SK-N-MC (cell line): ENCODE data around the gene RPH3AL.

Experiments used
- DNase-seq: peaks from one replicate; pipeline ENCODE4 v3.0.0-alpha.2; 2011; ENCODE audit warnings: low read depth, low spot score
- H3K27ac ChIP-seq: fragments of 200-600 bp; sonication (generic); 2 replicates; pipeline ENCODE4 v1.5.1; 2016; ENCODE audit warnings: mixed run types
- H3K36me3 ChIP-seq: fragments of 200-600 bp; sonication (generic); 2 replicates; pipeline ENCODE4 v1.6.1; 2017; ENCODE audit warnings: antibody characterized with exemption, low read length, mixed read lengths; ENCODE audit not compliant: insufficient read depth
- H3K4me3 ChIP-seq: fragments of 200-600 bp; sonication (generic); 2 replicates; pipeline ENCODE4 v1.5.1; 2016
- H3K9ac ChIP-seq: fragments of 200-600 bp; sonication (generic); 2 replicates; pipeline ENCODE4 v1.8.0; 2017; ENCODE audit warnings: mixed run types, mixed read lengths; ENCODE audit not compliant: insufficient read length
- H3K9me3 ChIP-seq: fragments of 200-600 bp; sonication (generic); 2 replicates; pipeline ENCODE4 v1.6.1; 2017; ENCODE audit warnings: low read depth, mild to moderate bottlenecking, antibody characterized with exemption, low read length, moderate library complexity, mixed read lengths
- EZH2 ChIP-seq: fragments of 200-600 bp; sonication (generic); IDR thresholded peaks from one replicate; pipeline ENCODE4 v1.6.1; 2017; ENCODE audit warnings: antibody characterized with exemption
- FOXP2 ChIP-seq: optimal IDR thresholded peaks from 2 replicates; pipeline ENCODE3; 2011; ENCODE audit warnings: mild to moderate bottlenecking, moderate library complexity; ENCODE audit not compliant: insufficient read depth; ENCODE audit errors: extremely low read length, control extremely low read depth
- POLR2AphosphoS5 ChIP-seq: IDR thresholded peaks from 2 replicates; pipeline ENCODE4 v1.6.1; 2012; ENCODE audit warnings: mild to moderate bottlenecking, low read depth, low read length, borderline replicate concordance

The RPH3AL gene

DNA sequence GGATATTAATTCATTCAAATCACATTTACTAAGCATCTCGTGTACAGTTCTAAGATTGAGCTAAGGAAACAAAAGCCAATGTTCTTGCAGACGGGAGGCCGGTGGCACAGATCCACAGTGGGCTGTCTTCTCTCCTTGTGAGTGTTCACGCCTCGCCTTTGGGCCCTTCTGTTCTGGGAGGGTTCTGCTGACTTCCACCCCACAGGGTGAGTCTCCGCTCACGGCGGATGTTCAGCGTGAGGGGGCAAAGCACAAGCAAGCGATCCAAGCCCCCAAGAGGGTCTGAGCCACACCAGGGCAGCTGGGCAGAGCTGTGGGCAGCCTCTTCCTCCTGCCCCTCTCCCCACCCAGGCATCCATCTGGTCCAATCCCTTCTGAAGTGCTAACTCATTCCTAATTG, 86.9 kb downstream of the RPH3AL start:
- H3K36me3 ChIP-seq: peaks cover 8% of the 10 kb centered on the region; the same call in 1 of the 2 replicates

DNA sequence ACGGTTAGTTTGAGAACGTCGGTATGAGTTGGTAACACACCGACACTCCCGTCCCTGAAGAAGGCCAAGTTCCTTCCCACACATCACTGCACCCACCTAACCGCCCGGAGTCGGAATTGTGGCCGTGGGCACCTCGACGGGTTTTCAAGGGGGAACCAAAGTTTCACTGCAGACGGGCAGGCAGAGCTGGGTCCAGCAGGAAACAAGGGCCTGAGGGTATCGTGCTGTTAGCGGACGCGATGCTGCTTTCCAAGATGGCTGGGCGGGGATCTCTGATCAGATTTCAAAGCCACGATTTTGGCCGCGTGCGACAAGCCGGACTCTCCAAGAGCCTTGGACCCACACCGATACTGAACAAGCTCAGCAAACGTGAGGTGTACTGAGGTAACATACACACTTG, 88.8 kb downstream of the RPH3AL start:
- DNase-seq: no peak
- H3K4me3 ChIP-seq: no peak overlapping the region
- H3K27ac ChIP-seq: no peak overlapping the region

More for the DNA sequence above, 86.9 kb downstream of the RPH3AL start:
- H3K27ac ChIP-seq: no peak overlapping the region
- no peak for DNase-seq
- H3K9ac ChIP-seq: no peak overlapping the region
- H3K9me3 ChIP-seq: no peaks in the 10 kb centered on the region
- no peak overlapping the region for H3K4me3 ChIP-seq
- TF ChIP-seq POLR2AphosphoS5: no peak
- TF ChIP-seq FOXP2: no peak
- no peak for TF ChIP-seq EZH2

DNA sequence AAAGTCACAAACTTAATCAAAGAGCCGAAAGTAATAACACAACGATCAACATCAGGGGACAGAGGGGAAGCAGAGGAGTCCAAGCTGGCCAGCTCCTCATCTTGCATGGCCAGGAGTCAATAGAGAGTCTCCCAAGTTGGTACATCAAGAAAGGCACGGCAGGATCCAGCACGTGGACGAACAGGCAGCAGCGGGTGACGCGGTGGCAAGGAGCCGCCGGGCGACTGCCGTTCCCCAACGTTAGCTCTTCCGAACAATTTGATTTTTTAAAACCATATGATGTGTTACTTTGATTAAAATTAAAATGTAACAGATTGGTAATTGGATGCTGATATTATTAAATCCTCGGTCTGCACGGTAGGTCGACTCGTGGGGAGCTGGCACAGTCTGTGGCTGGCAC, 89.3 kb downstream of the RPH3AL start:
- Histone ChIP-seq H3K9me3 (no peaks in the 10 kb centered on the region), H3K4me3 (no peak overlapping the region), H3K9ac (no peak overlapping the region), H3K27ac (no peak overlapping the region), H3K36me3 (peaks cover 8% of the 10 kb centered on the region; the same call in 1 of the 2 replicates)
- no peak for DNase-seq
- TF ChIP-seq FOXP2 (no peak), EZH2 (no peak), POLR2AphosphoS5 (no peak)

More for the DNA sequence above, 88.8 kb downstream of the RPH3AL start:
- Histone ChIP-seq H3K9me3 (no peaks in the 10 kb centered on the region), H3K36me3 (peaks cover 8% of the 10 kb centered on the region; the same call in 1 of the 2 replicates), H3K9ac (no peak overlapping the region)
- no peak for TF ChIP-seq POLR2AphosphoS5
- no peak for TF ChIP-seq FOXP2
- no peak for TF ChIP-seq EZH2

DNA sequence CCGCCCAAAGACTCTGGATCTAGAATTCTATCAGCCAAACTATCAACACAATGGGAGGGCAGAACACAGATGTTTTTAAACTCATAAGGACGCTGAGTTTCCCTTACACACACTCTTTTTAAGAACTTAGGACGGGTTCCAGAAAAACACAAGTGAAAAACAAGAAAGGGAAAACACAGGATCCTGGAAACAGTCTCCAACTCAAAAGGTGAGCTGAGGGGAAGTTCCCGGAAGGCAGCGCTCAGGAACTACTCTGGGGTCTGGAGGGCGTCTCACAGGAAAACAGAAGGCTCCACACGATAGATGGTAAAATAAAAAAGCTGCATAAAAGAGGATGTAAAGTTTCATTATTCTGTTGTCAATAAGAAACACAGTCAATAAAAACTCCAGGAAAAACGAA, 91.0 kb downstream of the RPH3AL start:
- no peak overlapping the region for H3K4me3 ChIP-seq
- H3K9ac ChIP-seq: no peak overlapping the region
- no peaks in the 10 kb centered on the region for H3K9me3 ChIP-seq
- peaks cover 8% of the 10 kb centered on the region; the same call in 1 of the 2 replicates for H3K36me3 ChIP-seq
- no peak for TF ChIP-seq FOXP2
- TF ChIP-seq POLR2AphosphoS5: no peak
- no peak for TF ChIP-seq EZH2
- DNase-seq: no peak
- H3K27ac ChIP-seq: no peak overlapping the region

DNA sequence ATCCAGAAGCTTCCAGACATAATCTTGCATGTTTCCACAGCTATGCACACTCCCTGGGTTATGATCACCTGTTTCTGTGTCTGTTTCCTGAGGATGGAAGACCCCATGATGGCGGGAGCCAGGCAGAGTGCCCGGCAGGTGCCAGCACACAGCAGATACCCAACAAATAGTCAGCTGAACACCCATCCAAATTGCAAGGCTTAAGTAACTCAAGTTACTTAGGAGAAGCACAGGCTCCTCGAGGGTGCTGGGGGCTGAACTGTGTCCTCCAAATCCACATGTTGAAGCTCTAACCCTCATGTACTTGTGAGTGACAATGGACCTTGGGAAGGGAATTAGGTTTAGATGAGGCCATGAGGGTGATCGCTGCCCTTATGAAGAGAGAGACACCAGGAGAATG, 91.7 kb downstream of the RPH3AL start:
- Histone ChIP-seq H3K4me3 (no peak overlapping the region), H3K36me3 (peaks cover 8% of the 10 kb centered on the region; the same call in 1 of the 2 replicates), H3K9ac (no peak overlapping the region), H3K9me3 (no peaks in the 10 kb centered on the region), H3K27ac (no peak overlapping the region)
- no peak for DNase-seq
- TF ChIP-seq EZH2 (no peak), FOXP2 (no peak), POLR2AphosphoS5 (no peak)

DNA sequence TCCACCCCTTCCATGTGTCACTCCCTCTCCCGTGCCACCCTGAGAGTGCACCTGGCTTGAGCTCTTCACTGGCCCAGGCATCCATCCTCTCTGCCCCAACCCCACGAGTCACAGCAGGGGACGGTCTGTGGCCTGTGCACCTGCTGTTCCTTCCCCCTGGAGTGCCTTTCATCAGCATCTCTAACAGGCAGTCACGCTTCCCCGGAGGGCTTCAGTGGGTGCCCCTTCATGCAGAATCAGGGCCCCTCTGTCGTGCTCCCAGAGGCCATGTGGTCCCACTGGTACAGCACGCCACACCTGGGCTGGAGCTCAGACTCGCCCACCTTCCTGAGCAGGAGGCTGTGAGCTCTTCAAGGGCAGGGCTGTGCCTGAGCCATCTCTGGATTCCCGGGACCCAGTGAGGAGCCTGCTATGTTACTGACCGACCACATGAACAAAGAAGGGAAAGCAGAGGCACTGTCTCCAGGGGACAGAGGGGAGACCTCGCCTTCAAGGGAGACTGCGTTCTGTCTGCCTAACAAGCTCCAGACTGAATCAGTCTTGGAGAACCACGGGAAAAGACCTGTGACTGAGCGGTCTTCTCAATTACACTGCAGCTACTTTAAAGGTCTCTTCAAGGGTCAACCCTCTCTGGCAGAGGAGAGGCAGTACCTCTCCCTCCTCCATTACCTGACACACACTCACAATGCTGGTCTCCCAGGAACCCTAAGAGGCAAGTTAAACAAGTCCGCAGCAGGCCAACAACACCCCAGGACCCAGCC, 92.4 kb downstream of the RPH3AL start:
- Histone ChIP-seq H3K36me3 (peaks cover 8% of the 10 kb centered on the region; the same call in 1 of the 2 replicates), H3K4me3 (no peak overlapping the region), H3K9me3 (no peaks in the 10 kb centered on the region), H3K27ac (no peak overlapping the region), H3K9ac (no peak overlapping the region)
- TF ChIP-seq FOXP2 (no peak), EZH2 (no peak), POLR2AphosphoS5 (no peak)
- DNase-seq: no peak

DNA sequence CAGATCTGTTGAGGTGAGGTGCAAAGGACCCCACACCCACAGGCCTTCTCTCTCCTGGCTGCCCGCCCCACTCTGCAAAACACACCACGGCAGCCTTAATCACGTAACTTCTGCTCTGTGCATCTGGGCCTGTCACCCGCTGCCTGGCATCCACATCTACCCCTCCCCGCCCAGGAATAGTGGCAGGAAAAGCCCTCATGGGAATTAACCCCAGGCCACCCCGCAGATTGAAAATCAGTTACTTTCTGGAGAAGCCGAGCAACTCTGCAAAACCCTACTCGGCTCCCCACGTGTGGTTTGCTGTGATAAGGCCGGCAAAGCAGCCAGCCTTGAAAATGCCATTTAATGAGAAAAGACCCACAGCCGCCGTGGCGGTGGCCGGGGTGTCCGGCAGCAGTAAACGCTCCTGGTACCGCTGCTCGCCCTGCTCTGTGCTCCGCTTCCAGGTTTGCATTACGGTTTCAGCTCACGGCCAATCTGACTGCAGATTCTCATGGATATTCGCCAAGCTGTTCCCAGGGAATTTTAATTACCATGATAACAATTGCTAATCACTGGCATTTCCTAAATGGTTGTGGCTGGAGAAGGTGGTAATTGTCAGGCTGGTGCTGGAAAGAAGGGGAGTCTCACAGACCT, 93.1 kb downstream of the RPH3AL start:
- H3K36me3 ChIP-seq: peaks cover 8% of the 10 kb centered on the region; the same call in 1 of the 2 replicates
- no peak overlapping the region for H3K4me3 ChIP-seq
- H3K9me3 ChIP-seq: no peaks in the 10 kb centered on the region
- TF ChIP-seq FOXP2 (no peak), POLR2AphosphoS5 (no peak)
- no peak overlapping the region for H3K9ac ChIP-seq
- DNase-seq: no peak
- no peak overlapping the region for H3K27ac ChIP-seq

DNA sequence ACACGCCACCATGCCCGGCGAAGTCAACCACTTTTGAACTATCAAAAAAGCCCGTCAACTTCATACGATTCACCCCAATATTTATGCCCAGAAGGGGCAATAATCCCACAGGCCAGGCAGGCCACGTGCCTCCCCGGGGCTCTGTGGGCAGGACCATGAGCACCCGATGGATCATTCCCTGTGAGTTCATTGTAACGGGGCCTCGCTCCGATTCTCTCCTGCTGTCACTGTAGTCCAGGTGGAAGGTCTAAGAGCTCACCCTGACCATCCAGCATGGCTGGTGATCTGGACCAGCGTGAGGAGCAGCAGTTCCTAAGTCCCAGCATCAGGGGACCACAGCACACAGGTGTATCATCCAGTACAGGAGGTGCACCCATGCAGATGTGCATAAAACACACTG, 93.7 kb downstream of the RPH3AL start:
- Histone ChIP-seq H3K4me3 (no peak overlapping the region), H3K9ac (no peak overlapping the region), H3K27ac (no peak overlapping the region), H3K36me3 (peaks cover 8% of the 10 kb centered on the region; the same call in 1 of the 2 replicates), H3K9me3 (no peaks in the 10 kb centered on the region)
- no peak for DNase-seq
- TF ChIP-seq EZH2: no peak
- TF ChIP-seq FOXP2: no peak
- TF ChIP-seq POLR2AphosphoS5: no peak
